Pulmonary artery endothelial cell (primary cell): ENCODE data around the gene SLC25A11. TPM values are rescaled to one million over a fixed set of nuclear protein-coding genes. Genes with fewer than 3 reads are reported as not detected.
A peak's percentile ranks its signal among the peaks of the same experiment; 100 is the strongest.

Source experiments
- DNase-seq: peaks from one replicate; pipeline ENCODE4 v3.0.0-alpha.2; 2011; ENCODE audit warnings: low read depth, low spot score
- total RNA-seq: library from RNA; depleted of rRNA; stranded (reverse); fragments of >200 nt; gene quantifications from 2 replicates; pipeline ENCODE4 v1.2.3, GENCODE V29; 2014

Gene SLC25A11
- total RNA-seq, 1 donor from 2014 or later: 61.6 TPM

DNA sequence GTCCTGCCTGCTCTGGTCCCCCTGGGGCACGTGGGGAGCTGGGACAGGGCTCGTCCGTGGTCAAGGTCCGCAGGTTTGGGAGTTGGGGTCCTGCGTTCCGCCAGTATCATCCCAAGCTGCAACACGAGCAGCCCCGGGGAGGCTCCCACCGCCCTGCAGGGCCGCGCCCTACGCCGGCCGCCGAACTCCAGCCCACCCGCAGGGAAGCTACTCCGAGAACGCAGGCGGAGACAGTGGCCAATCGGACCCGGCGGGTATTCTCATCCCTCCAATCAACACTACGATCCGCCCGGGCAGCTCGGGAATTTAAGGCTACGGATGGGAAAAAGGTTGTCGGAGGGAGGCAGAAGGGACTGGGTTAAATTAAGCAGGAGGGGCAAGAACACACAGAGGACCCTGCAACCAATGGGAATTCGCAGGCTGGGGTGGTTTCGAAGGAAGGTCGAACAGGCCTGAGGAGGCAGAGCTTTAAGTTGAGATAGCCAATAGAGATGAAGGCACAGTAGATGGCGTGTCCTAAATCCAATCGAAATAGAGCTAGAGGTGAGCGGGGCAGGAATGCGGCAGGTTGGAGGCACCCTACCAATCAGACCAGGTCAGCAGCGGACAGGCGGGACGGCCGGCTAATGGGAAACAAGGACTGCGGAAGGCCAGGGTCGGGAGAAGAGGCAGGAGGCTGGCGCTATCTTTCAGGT lies 27.1 kb upstream of the SLC25A11 start:
- DNase-seq: peak; percentile 100

GRCh38 chr17:4965311-4965986 lies 25.6 kb upstream of the SLC25A11 start:
- no peak for DNase-seq

DNA sequence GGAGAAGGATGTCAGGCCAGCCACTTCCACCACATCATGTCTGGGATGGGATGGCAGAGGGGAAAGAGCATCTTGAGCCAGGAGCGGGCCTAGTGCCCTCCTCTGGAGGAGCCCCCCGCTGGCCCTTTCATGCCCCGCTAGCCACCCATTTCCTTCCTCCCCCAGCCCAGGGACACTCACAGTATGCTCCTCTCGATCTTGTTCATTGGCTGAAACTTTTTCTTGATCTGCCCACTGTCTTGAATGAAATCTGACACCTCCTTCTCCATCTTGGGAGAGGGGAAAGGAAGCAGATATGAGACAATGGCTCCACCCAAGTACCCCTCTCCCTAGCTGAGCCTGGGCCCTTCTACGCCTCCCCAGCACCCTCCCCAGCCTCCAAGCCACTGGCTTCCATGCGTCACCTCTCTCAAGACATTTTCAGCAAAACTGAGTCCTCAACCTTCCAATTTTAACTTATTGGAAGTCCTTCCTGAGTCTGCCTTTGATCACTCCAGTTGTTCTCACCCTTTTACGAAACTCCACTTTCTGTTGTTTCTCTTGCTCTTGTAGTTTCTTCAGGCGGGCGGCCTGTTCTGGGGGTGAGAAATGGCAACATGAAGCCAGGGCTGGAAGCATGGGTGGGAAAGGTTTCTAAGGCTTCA lies 20.6 kb upstream of the SLC25A11 start:
- no peak for DNase-seq

DNA sequence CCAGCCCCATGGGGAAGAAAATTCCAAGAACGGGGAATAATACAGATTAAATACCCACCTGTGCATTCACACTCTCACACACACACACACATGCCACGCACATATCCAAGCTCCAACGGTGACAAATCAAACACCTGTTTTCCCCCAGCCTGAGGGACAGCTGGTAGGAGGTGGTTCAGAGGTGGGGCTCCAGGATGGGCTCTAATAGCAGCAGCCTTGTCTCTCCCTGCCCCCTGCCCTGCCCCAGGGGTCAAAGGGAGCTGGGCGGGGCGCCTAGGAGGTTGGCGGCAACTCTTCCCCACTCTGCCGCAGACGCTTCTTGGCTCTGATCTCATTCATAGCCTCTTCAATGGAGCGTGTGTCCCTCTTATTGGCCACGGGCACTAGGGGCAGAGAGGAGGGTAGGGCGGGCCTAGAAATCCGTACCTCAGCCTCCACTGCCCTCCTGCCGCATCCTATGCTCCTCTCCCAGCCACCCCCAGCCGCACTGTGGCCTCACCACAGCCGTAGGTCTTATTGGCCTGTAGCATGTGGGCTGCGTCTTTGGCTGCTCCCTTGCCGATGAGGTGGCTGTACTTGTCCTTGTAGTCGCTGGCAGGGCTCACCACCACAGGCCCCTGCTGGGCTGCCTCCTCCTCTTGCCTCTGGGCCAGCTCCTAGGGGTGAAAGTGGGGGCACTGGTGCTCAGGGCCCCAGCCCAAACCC lies 19.6 kb upstream of the SLC25A11 start:
- no peak for DNase-seq

DNA sequence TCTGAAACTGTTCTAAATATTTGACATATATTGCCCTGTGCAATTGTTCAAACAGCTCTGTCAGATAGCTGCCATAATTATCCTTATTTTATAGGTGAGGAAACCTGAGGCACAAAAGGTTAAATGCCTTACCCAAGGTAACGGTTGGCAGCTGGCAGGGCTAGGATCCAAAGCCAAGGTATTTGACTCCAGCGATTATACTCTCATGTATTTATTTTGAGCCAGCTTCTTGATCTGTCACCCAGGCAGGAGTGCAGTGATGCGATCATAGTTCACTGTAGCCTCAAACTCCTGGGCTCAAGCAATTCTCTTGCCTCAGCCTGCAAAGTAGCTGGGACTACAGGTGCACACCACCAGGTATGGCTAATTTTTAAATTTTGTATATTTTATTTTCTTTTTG lies 18.3 kb upstream of the SLC25A11 start:
- DNase-seq: no peak

DNA sequence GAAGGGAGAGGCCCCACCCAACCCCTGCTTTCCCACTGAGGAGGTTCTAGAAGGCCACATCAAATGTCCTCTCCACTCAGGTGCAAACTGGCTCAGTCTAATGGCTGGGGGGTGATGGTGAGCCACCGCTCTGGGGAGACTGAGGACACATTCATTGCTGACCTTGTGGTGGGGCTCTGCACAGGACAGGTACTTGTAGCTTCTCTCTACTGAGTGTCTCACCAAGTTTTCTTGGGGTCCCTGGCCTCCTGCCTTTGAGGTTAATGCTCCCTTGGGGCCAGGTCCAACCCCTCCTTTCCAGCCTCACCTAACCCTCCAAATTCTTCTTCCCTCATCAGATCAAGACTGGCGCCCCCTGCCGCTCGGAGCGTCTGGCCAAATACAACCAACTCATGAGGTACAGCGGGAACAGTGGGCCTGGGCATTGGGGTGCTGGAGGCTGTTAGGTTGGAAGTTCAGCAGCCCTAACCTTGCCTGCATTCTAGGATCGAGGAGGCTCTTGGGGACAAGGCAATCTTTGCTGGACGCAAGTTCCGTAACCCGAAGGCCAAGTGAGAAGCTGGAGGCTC lies 16.7 kb upstream of the SLC25A11 start:
- no peak for DNase-seq

- DNase-seq: no peak
Measured at GRCh38 chr17:4955091-4955490, 15.2 kb upstream of the SLC25A11 start.

GRCh38 chr17:4953451-4953961 lies 13.7 kb upstream of the SLC25A11 start:
- DNase-seq: no peak

DNA sequence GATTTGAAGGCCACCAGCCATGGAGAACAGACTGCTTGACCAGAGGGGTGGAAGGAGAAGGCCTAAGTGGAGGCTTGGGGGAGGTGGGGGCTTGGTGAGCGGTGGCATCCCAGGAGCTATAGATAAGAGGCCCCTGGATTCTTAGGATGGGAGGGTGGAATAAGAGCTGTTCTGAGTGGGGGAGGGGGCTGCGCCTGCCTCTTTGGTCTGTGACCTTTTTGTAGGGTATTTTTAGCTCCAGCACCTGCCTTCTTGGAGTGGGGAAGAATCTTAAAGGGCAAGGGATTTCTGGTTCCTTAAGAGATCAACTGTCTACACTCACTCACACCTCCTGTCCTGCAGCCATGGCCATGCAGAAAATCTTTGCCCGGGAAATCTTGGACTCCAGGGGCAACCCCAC lies 11.6 kb upstream of the SLC25A11 start:
- DNase-seq: no peak

GRCh38 chr17:4950746-4951204 lies 10.9 kb upstream of the SLC25A11 start, which contains the start of gene ENO3:
ENO3 (plus strand) TSS chr17:4951119; CDS start chr17:4951830, 711 bp downstream.
- no peak for DNase-seq

- no peak for DNase-seq
Measured at GRCh38 chr17:4950075-4950745, 10.4 kb upstream of the SLC25A11 start.

GRCh38 chr17:4949321-4950074 lies 9.7 kb upstream of the SLC25A11 start:
- no peak for DNase-seq

- DNase-seq: no peak
Measured at GRCh38 chr17:4948931-4949320, 9.1 kb upstream of the SLC25A11 start.

- DNase-seq: no peak
Measured at GRCh38 chr17:4948166-4948930, 8.5 kb upstream of the SLC25A11 start, which contains the start of gene PFN1. PFN1 (minus strand) TSS chr17:4948530; CDS start chr17:4948394, 136 bp downstream.

DNA sequence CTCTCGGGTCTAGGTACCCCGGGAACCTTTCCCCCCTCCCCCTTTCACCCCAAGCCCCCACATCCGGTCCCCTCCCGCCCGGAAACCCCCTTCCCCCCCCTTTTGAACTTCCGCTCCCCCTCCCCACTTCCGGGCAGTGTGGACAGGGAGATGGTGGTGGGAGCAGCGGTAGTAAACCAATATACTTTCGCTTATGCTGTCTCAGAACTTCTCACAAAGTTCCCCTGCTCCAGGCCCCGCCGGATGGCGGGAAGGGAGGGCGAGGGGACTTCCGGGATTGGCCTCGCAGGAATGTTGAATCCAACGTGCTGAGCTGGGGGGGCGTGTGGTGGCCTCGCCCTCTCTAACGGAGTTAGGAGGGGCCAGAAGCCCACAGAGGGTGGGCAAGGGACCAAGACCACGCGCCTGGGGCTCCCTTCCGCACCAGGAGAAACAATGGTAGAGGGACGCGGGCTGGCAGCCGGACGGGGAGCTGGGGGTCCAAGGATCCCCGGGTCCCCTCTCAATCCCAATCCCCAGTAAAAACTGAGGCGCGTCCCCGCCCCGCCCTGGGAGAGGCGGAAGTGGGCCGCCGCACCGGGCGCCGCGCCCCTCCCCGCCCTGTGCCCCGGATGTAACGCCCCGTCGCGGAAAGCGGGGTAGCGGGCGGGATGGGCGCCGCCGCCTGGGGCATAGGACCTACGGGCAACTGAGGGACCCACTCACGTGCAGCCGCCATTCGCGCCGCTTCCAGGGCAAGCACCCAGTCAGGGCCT lies 7.7 kb upstream of the SLC25A11 start:
- no peak for DNase-seq

DNA sequence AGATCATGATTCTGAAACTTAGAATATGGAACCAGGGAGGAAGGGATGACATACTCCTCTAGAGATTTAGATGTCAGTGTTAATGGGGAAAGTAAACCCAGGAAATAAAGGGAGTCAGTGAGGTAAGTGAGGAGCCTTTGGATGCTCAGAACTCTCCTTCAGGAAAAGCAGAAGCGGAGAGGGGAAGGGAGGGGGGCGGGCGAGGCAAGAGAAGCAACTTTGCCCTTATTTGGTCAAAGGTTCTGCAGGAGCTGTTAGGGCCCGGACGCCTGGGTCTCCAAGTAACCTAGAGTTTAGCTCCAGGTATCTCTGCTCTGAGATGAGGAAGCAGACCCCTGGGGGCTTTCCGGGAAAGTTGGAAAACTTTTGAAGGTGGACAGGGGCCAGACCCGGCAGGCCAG lies 7.2 kb upstream of the SLC25A11 start:
- no peak for DNase-seq

GRCh38 chr17:4946312-4946976 lies 6.6 kb upstream of the SLC25A11 start:
- no peak for DNase-seq

DNA sequence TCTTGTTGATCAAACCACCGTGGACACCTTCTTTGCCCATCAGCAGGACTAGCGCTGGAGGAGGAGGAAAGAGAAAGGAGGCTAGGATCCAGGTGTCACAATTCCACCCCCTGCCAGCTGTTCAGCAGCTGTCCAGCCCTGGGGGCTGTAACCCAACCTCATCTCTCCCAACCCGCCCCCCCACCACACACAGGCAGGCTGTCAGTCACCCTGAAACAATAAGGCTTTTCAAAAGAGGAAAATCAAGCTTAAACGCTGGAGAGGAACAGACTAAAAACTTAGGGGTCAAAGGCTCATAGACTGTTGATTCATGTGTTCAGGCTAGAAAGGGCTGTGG lies 6.1 kb upstream of the SLC25A11 start:
- DNase-seq: no peak
